ENCODE data around the gene SGSM2. TPM values are rescaled to one million over a fixed set of nuclear protein-coding genes. Genes with fewer than 3 reads are reported as not detected.
A peak's percentile ranks its signal among the peaks of the same experiment; 100 is the strongest.

Gene SGSM2
- total and polyA plus RNA-seq, 2 of the 8 experiments (the other 6 are each of a cell fraction or from before 2014, with no cell fraction given) = 44.5 to 77.7 TPM

DNA sequence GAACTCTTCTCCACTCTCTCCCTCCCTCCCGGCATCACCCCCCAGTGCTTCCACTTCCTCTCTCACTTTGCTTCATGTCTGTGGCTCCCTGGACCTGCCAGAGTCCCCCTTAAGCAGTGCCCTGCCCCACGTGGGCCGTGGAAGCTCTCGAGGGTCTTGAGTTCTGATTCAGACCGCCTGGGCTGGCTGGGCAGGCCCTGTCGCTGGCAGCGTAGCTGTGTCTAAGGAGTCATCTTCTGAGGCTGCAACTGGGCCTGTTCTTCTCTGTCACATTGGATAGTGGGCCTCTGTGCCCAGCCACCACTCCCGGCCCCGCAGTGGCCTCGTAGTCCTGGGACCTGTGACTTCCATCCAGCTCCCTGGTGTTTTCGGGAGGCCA, 32.9 kb downstream of the SGSM2 start:
- Histone ChIP-seq H3K4ac (replicated peaks; ENCODE audit: insufficient read length, low read depth, low read length) (no peak overlapping the region), H2AK5ac (ENCODE audit: low read depth, low read length) (no peak overlapping the region), H3K27ac (ENCODE audit: low read depth, low read length) (no peak overlapping the region), H4K5ac (ENCODE audit: insufficient read length, low read depth, low read length) (no peak overlapping the region), H2AFZ (ENCODE audit: low read length) (no peak overlapping the region), H3K4me1 (replicated peaks in 1 of 4; ENCODE audit: control insufficient read depth in 3 of 4, insufficient read depth in 4 of 4, low read length in 3 of 4) (peaks cover 0 to 12% (median 5%) of the 10 kb centered on the region in 4 experiments; a peak in 3 of 7 replicates), H3K27me3 (replicated peaks in 1 of 4; ENCODE audit: control insufficient read depth in 3 of 4, extremely low read depth in 1 of 4, insufficient read depth in 3 of 4, low read length in 3 of 4) (no peaks in the 10 kb centered on the region), H3K56ac (replicated peaks; ENCODE audit: insufficient read length, low read depth, low read length) (no peak overlapping the region), H3K9ac (replicated peaks in 1 of 4; ENCODE audit: extremely low read depth in 1 of 4, low read depth in 3 of 4, low read length in 3 of 4) (no peak overlapping the region; a peak in 1 of 7 replicates), H3K79me2 (ENCODE audit: control insufficient read depth in 1 of 2, insufficient read depth in 2 of 2, low read length in 2 of 2) (no peaks in the 10 kb centered on the region), H3K36me3 (ENCODE audit: control insufficient read depth in 2 of 4, insufficient read depth in 4 of 4, low read length in 3 of 4) (peaks cover 0 to 9% (median 5%) of the 10 kb centered on the region in 4 experiments; a peak in 4 of 8 replicates), H3K4me3 (ENCODE audit: extremely low read depth in 1 of 4, insufficient read depth in 2 of 4, low read depth in 3 of 4, low read length in 4 of 4) (no peak overlapping the region), H2BK120ac (replicated peaks; ENCODE audit: low read depth, low read length) (no peak overlapping the region), H3K79me1 (ENCODE audit: low read depth, low read length) (no peaks in the 10 kb centered on the region), H4K20me1 (replicated peaks in 1 of 2; ENCODE audit: control insufficient read depth in 1 of 2, insufficient read depth in 2 of 2, low read length in 2 of 2) (peaks cover 2 to 3% of the 10 kb centered on the region in 2 experiments), H4K8ac (ENCODE audit: extremely low read depth, insufficient read depth, low read length) (no peak overlapping the region), H2BK15ac (ENCODE audit: low read length) (no peak overlapping the region; the same call in 1 of the 2 replicates), H3K14ac (ENCODE audit: insufficient read length) (no peak overlapping the region), H3K18ac (ENCODE audit: extremely low read depth, low read length) (no peak overlapping the region), H2BK5ac (ENCODE audit: low read depth, low read length) (peak overlapping the region; percentile 44; the same call in 1 of the 2 replicates), H4K91ac (replicated peaks; ENCODE audit: insufficient read length, low read length) (no peak overlapping the region), H3K23me2 (ENCODE audit: low read depth, low read length) (no peaks in the 10 kb centered on the region), H2BK12ac (ENCODE audit: low read depth, low read length) (no peak overlapping the region), H3K23ac (ENCODE audit: insufficient read length) (no peak overlapping the region), H2BK20ac (ENCODE audit: low read length) (no peak overlapping the region), H3K4me2 (ENCODE audit: insufficient read depth in 1 of 2, low read depth in 2 of 2, low read length in 2 of 2) (no peak overlapping the region; a peak in 1 of 4 replicates), H3K9me3 (ENCODE audit: insufficient read depth in 2 of 2, low read depth in 1 of 2, low read length in 1 of 2) (no peaks in the 10 kb centered on the region)
- CTCF ChIA-PET (ENCODE audit: partially characterized antibody) = interaction anchor here (0.6 to 13.4 kb wide), 21 partner anchors 8 to 316 kb away, joined by 3 to 209 read pairs (median 4); partner anchors contain the start of gene TSR1
- no peak for FAIRE-seq
- POLR2A ChIA-PET (ENCODE audit: partially characterized antibody) = interaction anchor here (0.7 to 5.7 kb wide), 12 partner anchors 9 to 353 kb away, joined by 3 to 34 read pairs (median 4); partner anchors contain the start of genes SGSM2, SMG6, SRR and TSR1
- DNase-seq (ENCODE audit: low read depth in 1 of 2, low spot score in 2 of 2) = no peak
- 73% methylated on average over 11 of the region's 11 CpGs; no CpG with 5 or more reads in 1 of the 2 experiments for WGBS, 2 experiments (ENCODE audit: extremely low coverage in 1 of 2, insufficient coverage in 1 of 2, insufficient read length in 1 of 2, insufficient replicate concordance in 2 of 2, low coverage in 1 of 2, low lambda C conversion rate in 2 of 2, missing lambda C conversion rate in 1 of 2)
- TF ChIP-seq CBX8 (IDR thresholded peaks at IDR 0.05; ENCODE audit: borderline replicate concordance, low read depth, low read length) = no peak
- no peak for TF ChIP-seq POLR2A (IDR thresholded peaks at IDR 0.05; ENCODE audit: control extremely low read depth in 1 of 2, low read depth in 2 of 2, low read length in 2 of 2)
- no peak for TF ChIP-seq ZNF274 (IDR thresholded peaks at IDR 0.05; ENCODE audit: borderline replicate concordance, extremely low read depth, low read length)

All from H1 (cell line).